OCI-LY1 (cell line): ENCODE measurements around the gene RPL4.

Source experiments
- H2AFZ ChIP-seq: fragments of 200-600 bp; sonication (generic), shearing (Covaris generic); 2 replicates; pipeline ENCODE4 v1.6.0; 2014; ENCODE audit warnings: antibody characterized with exemption, mild to moderate bottlenecking, low read length
- H3F3A ChIP-seq: fragments of 200-600 bp; sonication (generic), shearing (Covaris generic); 2 replicates; pipeline ENCODE4 v1.6.0; 2014; ENCODE audit warnings: mild to moderate bottlenecking, antibody characterized with exemption, low read length, moderate library complexity; ENCODE audit not compliant: insufficient read depth
- H3K27ac ChIP-seq: fragments of 200-600 bp; sonication (generic); 2 replicates; pipeline ENCODE4 v1.5.1; 2014; ENCODE audit warnings: low read length, mixed run types, mild to moderate bottlenecking, low read depth; ENCODE audit not compliant: poor library complexity, severe bottlenecking
- H3K27me3 ChIP-seq: fragments of 200-600 bp; sonication (generic); 2 replicates; pipeline ENCODE4 v1.6.0; 2014; ENCODE audit warnings: antibody characterized with exemption, mild to moderate bottlenecking, low read length, moderate library complexity; ENCODE audit not compliant: insufficient read depth
- H3K36me3 ChIP-seq: fragments of 200-600 bp; sonication (generic); 2 replicates; pipeline ENCODE4 v1.6.1; 2014; ENCODE audit warnings: mild to moderate bottlenecking, antibody characterized with exemption, low read length, moderate library complexity, mixed read lengths; ENCODE audit not compliant: insufficient read depth
- H3K4me1 ChIP-seq: fragments of 200-600 bp; sonication (generic); 2 replicates; pipeline ENCODE4 v1.5.1; 2014; ENCODE audit warnings: mild to moderate bottlenecking, low read length, moderate library complexity; ENCODE audit not compliant: insufficient read depth, severe bottlenecking
- H3K4me2 ChIP-seq: fragments of 200-600 bp; sonication (generic), shearing (Covaris generic); 2 replicates; pipeline ENCODE4 v1.6.1; 2014; ENCODE audit warnings: low read length
- H3K4me3 ChIP-seq: fragments of 200-600 bp; sonication (generic); 2 replicates; pipeline ENCODE4 v1.5.1; 2014; ENCODE audit warnings: low read length, low read depth, mild to moderate bottlenecking, mixed read lengths; ENCODE audit not compliant: poor library complexity, severe bottlenecking
- H3K79me2 ChIP-seq: fragments of 200-600 bp; shearing (Covaris generic); 2 replicates; pipeline ENCODE4 v1.6.1; 2016; ENCODE audit warnings: mixed run types, low read length, mixed read lengths; ENCODE audit not compliant: insufficient read depth
- H3K9ac ChIP-seq: fragments of 200-600 bp; sonication (generic), shearing (Covaris generic); 2 replicates; pipeline ENCODE4 v1.6.1; 2014; ENCODE audit warnings: mild to moderate bottlenecking, low read length, mixed read lengths
- H3K9me2 ChIP-seq: fragments of 200-600 bp; sonication (generic), shearing (Covaris generic); 2 replicates; pipeline ENCODE4 v1.6.1; 2014; ENCODE audit warnings: low read depth, mild to moderate bottlenecking, low read length, mixed read lengths
- H3K9me3 ChIP-seq: fragments of 200-600 bp; shearing (Covaris generic); 2 replicates; pipeline ENCODE4 v1.6.1; 2014; ENCODE audit warnings: low read length, mixed read lengths
- H4K20me1 ChIP-seq: fragments of 200-600 bp; sonication (generic), shearing (Covaris generic); 2 replicates; pipeline ENCODE4 v1.6.0; 2016; ENCODE audit warnings: mild to moderate bottlenecking, low read length; ENCODE audit not compliant: insufficient read depth
- EZH2 ChIP-seq: fragments of 200-600 bp; sonication (generic), shearing (Covaris generic); IDR thresholded peaks from 2 replicates; pipeline ENCODE4 v1.8.0; 2017; ENCODE audit warnings: borderline replicate concordance, mixed run types, mild to moderate bottlenecking, antibody characterized with exemption, low read length, moderate library complexity, mixed read lengths
- TF ChIP-seq, protein P1 (sequence below): fragments of 200-600 bp; sonication (generic), shearing (Covaris generic); IDR thresholded peaks from 2 replicates; pipeline ENCODE4 v1.5.1; 2017; ENCODE audit warnings: mild to moderate bottlenecking, antibody characterized with exemption, low read length, moderate library complexity, mixed read lengths

RPL4 gene

DNA sequence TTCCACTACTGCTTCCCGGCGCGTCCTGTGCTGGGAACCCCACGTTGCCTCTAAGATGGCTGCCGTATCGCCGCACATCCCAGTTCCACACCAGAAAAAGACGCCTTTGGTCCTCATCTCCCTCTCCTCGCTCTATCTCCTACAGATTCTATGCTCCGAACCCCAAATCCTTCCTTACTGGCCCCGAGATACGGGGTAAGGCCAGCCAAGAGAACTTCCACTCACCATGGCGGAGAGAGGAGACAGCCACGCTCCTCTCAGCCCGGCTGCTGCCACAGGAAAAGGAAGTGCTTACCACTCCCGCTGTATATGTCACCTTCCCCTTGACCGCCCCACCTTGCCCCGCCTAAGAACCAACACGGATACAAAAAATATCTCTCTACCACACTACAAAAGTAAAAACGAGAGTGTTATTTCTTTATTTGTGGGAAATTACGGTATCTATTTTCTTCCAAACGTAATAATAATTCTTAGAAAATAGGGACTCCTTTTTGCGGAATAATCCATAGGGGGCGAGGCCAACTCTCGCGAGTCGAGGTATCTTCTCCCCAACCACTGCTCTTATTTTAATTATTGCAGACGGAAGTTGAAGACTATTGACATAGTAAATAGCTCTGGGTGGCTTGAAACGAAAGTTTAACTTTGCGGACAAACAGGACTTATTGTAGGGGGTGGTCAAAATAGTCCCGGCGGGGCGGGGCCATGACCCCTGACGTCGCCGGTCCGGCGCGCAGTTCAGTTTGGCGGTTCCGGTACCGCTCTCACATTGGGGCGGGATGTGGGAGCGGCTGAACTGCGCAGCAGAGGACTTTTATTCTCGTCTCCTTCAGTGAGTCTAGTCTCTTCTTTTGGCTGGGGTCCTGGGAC lies at the start of gene RPL4, which contains the start of gene ZWILCH:
TSS of gene RPL4 (minus strand) at position 293 of the 867 bp plus-strand sequence. CDS start at position 228, 65 bp downstream.
TSS of gene ZWILCH (plus strand) at position 764 of the 867 bp plus-strand sequence. CDS start at position 777, 13 bp downstream.
- peaks cover 39% of the 10 kb centered on the region for H3K4me1 ChIP-seq
- H3K27ac ChIP-seq: peak within 1 kb of the TSS; percentile 86
- no peaks in the 10 kb centered on the region for H3K9me2 ChIP-seq
- peak within 1 kb of the TSS; percentile 94; the same call in 1 of the 2 replicates for H2AFZ ChIP-seq
- H3K27me3 ChIP-seq: no peaks in the 10 kb centered on the region
- H3K4me2 ChIP-seq: peak within 1 kb of the TSS; percentile 95
- H3F3A ChIP-seq: peaks cover 16% of the 10 kb centered on the region
- TF ChIP-seq, protein P1, sequence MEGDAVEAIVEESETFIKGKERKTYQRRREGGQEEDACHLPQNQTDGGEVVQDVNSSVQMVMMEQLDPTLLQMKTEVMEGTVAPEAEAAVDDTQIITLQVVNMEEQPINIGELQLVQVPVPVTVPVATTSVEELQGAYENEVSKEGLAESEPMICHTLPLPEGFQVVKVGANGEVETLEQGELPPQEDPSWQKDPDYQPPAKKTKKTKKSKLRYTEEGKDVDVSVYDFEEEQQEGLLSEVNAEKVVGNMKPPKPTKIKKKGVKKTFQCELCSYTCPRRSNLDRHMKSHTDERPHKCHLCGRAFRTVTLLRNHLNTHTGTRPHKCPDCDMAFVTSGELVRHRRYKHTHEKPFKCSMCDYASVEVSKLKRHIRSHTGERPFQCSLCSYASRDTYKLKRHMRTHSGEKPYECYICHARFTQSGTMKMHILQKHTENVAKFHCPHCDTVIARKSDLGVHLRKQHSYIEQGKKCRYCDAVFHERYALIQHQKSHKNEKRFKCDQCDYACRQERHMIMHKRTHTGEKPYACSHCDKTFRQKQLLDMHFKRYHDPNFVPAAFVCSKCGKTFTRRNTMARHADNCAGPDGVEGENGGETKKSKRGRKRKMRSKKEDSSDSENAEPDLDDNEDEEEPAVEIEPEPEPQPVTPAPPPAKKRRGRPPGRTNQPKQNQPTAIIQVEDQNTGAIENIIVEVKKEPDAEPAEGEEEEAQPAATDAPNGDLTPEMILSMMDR: no peak
- TF ChIP-seq EZH2: no peak
- H3K9me3 ChIP-seq: no peaks in the 10 kb centered on the region
- peak within 1 kb of the TSS; percentile 96 for H3K4me3 ChIP-seq
- H3K9ac ChIP-seq: peak within 1 kb of the TSS; percentile 89
- H4K20me1 ChIP-seq: no peaks in the 10 kb centered on the region
- peaks cover 47% of the 10 kb centered on the region for H3K79me2 ChIP-seq
- peaks cover 51% of the 10 kb centered on the region for H3K36me3 ChIP-seq

DNA sequence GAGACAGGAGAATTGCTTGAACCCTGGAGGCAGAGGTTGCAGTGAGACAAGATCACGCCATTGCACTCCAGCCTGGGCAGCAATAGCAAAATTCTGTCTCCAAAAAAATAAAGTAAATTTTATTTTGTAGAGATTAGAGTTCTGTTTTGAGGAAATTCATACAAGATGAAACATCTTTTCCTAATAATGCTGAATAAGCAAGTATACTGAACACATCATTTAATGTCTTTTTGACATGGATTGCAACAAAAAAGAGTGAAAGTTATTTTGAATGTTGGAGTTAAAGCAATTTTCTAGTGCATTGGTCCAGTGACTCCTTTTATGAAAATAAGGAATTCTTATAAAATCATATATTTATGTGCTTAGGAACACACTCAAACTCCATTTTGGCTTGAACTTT lies 40.6 kb upstream of the RPL4 start:
- H4K20me1 ChIP-seq: no peaks in the 10 kb centered on the region
- H2AFZ ChIP-seq: no peak overlapping the region
- H3K4me2 ChIP-seq: no peak overlapping the region
- H3K36me3 ChIP-seq: peaks cover 45% of the 10 kb centered on the region
- peaks cover 4% of the 10 kb centered on the region for H3K4me1 ChIP-seq
- no peak overlapping the region for H3K4me3 ChIP-seq
- H3F3A ChIP-seq: no peaks in the 10 kb centered on the region
- H3K27ac ChIP-seq: no peak overlapping the region
- no peaks in the 10 kb centered on the region for H3K27me3 ChIP-seq
- H3K9me2 ChIP-seq: no peaks in the 10 kb centered on the region
- TF ChIP-seq, protein P1: no peak
- TF ChIP-seq EZH2: no peak
- no peaks in the 10 kb centered on the region for H3K79me2 ChIP-seq
- H3K9ac ChIP-seq: no peak overlapping the region
- H3K9me3 ChIP-seq: no peaks in the 10 kb centered on the region

GRCh38 chr15:66542896-66543295 lies 38.2 kb upstream of the RPL4 start:
- no peak overlapping the region for H3K4me2 ChIP-seq
- no peak overlapping the region for H2AFZ ChIP-seq
- H3K9me3 ChIP-seq: no peaks in the 10 kb centered on the region
- TF ChIP-seq EZH2: no peak
- TF ChIP-seq, protein P1: no peak
- no peak overlapping the region for H3K27ac ChIP-seq
- peaks cover 50% of the 10 kb centered on the region for H3K36me3 ChIP-seq
- H3K4me3 ChIP-seq: no peak overlapping the region
- peaks cover 4% of the 10 kb centered on the region for H3K4me1 ChIP-seq
- H4K20me1 ChIP-seq: no peaks in the 10 kb centered on the region
- no peaks in the 10 kb centered on the region for H3K9me2 ChIP-seq
- H3K27me3 ChIP-seq: no peaks in the 10 kb centered on the region
- no peak overlapping the region for H3K9ac ChIP-seq
- H3K79me2 ChIP-seq: no peaks in the 10 kb centered on the region
- no peaks in the 10 kb centered on the region for H3F3A ChIP-seq
